ENCODE data around the gene MLLT3.
"Not testable (repeated sequence)": the region's sequence is repeated elsewhere in the genome, so short reads cannot be mapped to it uniquely, and the experiment has no call there.

MLLT3 gene

DNA sequence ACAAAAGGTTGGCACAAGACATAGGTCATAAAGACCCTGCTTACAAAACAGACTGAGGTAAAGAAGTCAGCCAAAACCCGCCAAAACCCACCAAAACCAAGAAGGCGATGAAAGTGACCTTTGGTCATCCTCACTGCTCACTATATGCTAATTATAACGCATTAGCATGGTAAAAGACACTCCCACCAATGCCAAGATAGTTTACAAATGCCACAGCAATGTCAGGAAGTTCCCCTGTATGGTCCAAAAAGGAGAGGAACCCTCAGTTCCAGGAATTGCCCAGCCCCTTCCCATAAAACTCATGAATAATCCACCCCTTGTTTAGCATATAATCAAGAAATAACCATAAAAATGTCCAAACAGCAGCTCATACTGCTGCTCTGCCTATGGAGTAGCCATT is 27.7 kb downstream of the MLLT3 start:
- no peak for DNase-seq (ENCODE audit: low read depth)

- DNase-seq (ENCODE audit: low read depth) = peak; percentile 68
Measured at GRCh38 chr9:20593537-20593936, 28.8 kb downstream of the MLLT3 start.

- no peak for DNase-seq (ENCODE audit: low read depth)
Measured at GRCh38 chr9:20593105-20593504, 29.2 kb downstream of the MLLT3 start.

GRCh38 chr9:20592673-20593072 is 29.6 kb downstream of the MLLT3 start:
- DNase-seq (ENCODE audit: low read depth) = no peak

GRCh38 chr9:20591223-20591622 is 31.1 kb downstream of the MLLT3 start:
- no peak for DNase-seq (ENCODE audit: low read depth)

GRCh38 chr9:20584968-20585643 is 37.2 kb downstream of the MLLT3 start:
- DNase-seq (ENCODE audit: low read depth) = no peak

DNA sequence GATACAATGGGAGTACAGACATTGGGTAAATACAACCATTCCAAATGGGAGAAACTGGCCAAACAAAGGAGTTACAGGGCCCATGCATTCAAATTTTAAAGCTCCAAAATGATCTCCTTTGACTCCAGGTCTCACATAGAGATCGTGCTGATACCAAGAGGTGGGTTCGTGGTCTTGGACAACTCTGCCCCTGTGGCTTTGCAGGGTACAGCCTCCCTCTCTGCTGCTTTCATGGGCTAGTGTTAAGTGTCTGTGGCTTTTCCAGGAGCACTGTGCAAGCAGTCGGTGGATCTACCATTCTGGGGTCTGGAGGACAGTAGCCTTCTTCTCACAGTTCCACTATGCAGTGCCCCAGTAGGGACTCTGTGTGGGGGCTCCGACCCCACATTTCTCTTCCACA is 39.2 kb downstream of the MLLT3 start:
- not testable (repeated sequence) for DNase-seq (ENCODE audit: low read depth)

- DNase-seq (ENCODE audit: low read depth) = no peak
Measured at GRCh38 chr9:20582150-20582549, 40.1 kb downstream of the MLLT3 start.

DNA sequence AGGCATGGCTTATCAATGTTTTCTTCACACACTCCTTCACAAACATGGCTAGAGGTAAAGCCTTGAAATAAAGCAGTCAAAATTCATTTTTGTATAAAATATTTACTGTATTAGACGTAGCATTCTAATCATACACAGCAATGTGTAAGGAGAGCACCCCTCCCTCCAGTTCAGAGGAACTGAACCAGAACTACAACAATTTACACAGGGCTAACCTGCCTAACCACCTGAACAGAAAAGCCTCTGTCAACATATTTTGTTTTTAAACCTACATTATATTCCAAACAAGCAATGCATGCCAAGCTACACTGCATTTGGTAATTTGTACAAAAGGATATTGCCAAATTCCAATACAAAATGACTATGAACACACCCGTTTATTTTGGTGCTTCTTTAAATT is 41.6 kb downstream of the MLLT3 start:
- DNase-seq (ENCODE audit: low read depth) = no peak

DNA sequence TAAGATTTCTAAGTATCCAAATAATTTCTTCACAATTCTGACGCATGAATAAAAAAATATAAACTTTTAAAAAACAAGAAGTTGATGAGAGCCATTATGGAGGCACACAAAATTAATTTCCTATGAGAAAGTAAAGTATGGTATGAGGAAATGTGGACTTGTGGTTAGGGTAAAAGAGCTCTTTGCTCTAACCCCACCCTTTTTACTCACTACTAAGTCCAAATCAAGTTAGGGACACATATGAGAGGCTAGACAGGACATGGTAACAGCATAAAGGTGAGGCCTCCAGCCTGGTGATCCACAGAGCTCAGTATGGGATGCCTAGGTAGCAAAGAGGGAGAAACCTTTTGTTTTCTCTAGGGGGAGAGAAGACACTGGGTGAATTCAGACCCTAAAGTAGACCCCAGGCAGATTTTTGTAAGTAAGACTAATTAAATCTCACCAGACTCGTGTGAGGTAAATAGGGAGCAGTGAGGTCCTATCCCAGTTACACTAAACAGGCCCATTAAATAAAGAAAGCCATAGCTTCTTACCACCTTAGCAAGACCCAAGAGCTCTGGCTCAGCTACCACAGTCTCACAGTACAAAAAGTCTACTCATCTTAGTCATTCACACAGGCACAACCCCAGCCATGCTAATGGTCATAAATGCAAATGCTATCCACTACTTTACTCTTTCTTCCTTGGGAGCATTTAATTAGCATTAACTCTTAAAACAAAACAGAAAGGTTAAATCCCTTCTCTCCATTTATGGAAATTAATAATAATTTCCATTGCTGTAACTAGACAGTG is 42.6 kb downstream of the MLLT3 start:
- no peak for DNase-seq (ENCODE audit: low read depth)

GRCh38 chr9:20573023-20573422 is 49.3 kb downstream of the MLLT3 start:
- DNase-seq (ENCODE audit: low read depth) = no peak

DNA sequence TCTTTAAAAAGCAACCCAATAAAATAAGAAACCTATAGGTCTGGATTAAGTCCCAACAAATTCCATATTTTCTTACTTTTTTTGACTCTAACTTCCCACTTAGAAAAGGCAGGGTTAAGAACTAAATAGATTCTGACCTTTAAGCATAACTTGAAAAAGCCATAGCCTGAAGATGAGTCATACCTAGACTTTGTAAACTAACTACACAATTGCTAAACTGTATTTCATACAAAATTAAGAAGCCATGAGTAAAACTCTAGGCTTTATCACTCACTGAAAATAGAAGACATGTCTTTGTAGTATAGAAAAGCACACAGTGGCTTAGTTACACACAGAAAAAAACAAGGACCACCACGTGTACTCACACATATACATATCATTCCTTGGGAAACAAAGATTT is 51.5 kb downstream of the MLLT3 start:
- DNase-seq (ENCODE audit: low read depth) = peak; percentile 26

DNA sequence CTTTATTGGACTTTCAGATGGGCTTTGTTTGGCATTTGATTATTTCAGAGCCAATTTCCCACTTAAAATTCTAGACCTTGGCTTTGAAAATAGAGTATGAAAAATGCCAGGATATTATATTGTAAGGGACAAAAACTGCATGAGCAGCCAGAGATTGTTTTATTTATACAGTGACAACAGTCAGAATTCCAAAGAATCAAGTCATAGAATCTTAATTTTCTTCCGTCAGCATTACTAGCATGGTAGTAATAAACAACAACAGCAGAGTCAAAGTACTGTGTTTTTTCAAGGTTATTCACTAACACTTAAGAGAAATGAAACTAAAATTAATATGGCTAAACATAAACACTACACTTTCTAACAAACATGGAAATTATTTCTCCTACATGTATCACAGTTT is 52.2 kb downstream of the MLLT3 start:
- no peak for DNase-seq (ENCODE audit: low read depth)

- DNase-seq (ENCODE audit: low read depth) = no peak
Measured at GRCh38 chr9:20569525-20569924, 52.8 kb downstream of the MLLT3 start.

DNA sequence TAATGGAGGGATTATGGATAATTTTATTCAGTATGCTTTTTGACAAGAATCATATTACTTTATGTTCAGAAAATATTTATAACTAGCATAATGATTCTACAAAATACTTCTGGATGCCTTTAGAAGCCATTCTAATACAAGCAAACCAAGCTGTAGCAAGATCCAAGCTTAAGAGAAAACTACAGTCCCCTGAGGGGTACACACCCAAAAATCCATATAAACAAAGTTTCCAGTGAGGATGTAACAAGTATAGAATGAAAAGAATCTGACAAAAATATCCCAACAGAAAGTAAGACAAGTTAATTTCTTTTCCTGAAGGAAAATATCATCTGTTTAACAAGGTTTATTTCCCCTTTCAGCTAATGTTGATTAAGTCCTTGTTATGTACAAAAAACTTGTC is 53.9 kb downstream of the MLLT3 start:
- DNase-seq (ENCODE audit: low read depth) = no peak

DNA sequence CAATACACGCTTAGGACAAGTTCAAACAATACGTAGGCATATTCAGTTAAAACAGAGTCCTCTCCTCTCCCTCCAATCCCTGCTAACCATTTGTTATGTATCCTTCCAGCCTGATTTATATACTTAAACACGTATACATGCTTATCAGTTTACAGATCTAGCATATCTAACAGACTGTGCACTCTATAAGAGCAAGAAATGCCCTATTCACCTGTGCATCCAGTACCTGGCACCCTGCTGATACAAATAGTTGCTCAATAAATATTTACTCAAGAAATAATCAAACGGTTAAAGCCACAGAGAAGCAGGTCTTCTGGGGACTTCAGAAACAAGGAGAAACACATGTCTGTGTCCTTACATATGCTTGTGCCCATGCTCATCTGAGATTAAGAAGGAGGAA is 55.9 kb downstream of the MLLT3 start:
- DNase-seq (ENCODE audit: low read depth) = no peak

- no peak for DNase-seq (ENCODE audit: low read depth)
Measured at GRCh38 chr9:20564650-20565049, 57.6 kb downstream of the MLLT3 start.

GRCh38 chr9:20563917-20564316 is 58.4 kb downstream of the MLLT3 start:
- DNase-seq (ENCODE audit: low read depth) = no peak

DNA sequence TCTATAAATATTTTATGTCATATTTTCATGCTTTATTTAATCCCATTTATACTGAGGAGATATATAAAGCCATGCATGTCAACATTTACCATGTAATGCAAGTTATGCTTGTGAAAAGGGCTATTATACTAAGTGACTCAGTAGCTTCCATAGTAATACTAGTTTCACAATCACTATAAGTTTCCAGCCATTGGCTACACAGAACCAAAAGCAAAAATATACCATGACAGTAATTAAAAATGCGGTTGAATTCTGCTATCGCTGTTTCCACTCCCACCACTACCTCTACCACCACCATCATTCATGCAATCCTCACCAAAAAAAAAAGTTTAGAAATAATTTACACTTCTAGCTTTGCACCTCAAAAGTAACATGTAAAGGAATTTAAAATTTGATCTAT is 60.2 kb downstream of the MLLT3 start:
- DNase-seq (ENCODE audit: low read depth) = no peak

DNA sequence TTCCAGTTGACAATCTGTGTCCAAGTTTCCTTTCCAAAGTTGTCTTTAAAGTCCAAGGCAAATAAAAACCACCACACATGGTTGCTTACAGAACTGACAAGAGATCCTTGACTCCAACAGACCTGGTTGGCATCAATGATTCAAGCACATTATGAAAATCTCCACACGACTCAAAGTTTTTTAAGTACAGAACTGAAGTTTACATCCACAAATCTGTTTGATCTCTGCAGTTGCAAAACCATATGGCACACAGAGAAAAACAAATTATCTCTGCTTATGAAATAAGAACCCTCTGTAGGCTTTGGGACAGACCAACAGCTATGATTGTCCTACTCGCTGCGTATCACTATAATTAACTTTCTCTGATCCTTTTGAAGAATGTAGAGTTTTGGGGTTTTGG is 60.8 kb downstream of the MLLT3 start:
- no peak for DNase-seq (ENCODE audit: low read depth)

DNA sequence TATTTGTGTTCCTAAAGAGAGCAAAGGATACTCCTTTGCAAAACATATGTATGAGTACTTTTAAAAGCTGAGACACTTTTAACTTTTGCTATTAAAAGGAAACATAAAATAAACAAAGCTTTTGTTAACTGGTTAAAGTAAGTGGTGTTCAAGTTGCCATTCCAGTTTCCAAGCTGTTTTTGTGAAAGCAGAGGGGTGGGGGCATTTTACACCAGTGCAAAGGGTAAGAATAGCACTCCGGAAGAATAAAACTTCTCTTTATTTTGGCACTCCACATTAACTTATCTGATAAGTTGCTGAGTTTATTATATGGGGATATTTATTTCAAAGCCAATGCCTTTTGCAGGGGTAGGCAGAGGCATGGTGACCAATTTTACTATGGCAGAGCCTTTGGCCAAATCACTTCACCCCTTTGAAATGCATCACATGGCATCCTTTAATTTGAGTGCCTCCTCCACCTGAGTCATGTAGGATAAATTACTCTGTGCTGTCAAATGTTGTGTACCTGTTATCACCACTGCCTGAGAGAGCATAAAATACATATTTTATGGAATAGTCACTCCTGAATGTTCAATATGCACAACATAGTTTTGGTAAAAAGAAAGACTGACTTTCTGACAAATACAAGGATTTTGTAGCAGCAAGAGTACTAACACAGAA is 62.9 kb downstream of the MLLT3 start:
- no peak for DNase-seq (ENCODE audit: low read depth)

DNA sequence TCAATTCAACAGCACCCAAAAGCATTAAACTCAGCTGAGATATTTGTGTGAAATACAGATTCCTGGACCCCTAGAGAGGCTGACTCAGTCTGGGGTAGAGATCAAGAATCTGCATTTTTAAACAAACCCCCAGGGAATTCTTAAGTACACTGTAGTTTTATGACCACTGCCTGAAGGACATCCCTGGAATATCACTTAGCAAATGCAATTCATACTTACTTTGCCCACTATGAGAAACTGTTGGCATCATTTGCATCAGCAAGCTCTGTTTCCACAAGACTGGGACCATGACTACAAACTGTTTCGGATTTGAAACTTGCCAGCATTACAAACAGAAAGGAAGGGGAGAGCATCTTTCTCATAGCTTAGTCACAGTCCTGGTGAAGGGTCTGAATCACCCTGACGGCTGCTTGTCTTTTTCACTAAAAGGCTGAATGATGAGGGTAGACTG is 63.7 kb downstream of the MLLT3 start:
- DNase-seq (ENCODE audit: low read depth) = peak; percentile 92

GRCh38 chr9:20557890-20558565 is 64.3 kb downstream of the MLLT3 start:
- no peak for DNase-seq (ENCODE audit: low read depth)

Data from fibroblast of the conjunctiva (primary cell).